Keratinocyte (primary cell): ENCODE measurements around the gene SMPD3. TPM values are rescaled to one million over a fixed set of nuclear protein-coding genes. Genes with fewer than 3 reads are reported as not detected.

Source experiments
- DNase-seq: peaks from one replicate; pipeline ENCODE4 v3.0.0-alpha.2; 2011; ENCODE audit warnings: low read depth, missing footprints, low spot score
- FAIRE-seq: peaks from 2 replicates; lab custom pipeline; 2011; peaks lifted over from hg19 to GRCh38; lab: Jason Lieb, UNC
- H2AFZ ChIP-seq: 2 replicates; pipeline ENCODE4 v1.6.0; 2012; ENCODE audit warnings: low read length, control low read depth, inconsistent platforms; ENCODE audit not compliant: control insufficient read depth
- H3K27ac ChIP-seq: 2 replicates; pipeline ENCODE4 v1.5.1; 2011; ENCODE audit warnings: low read length; ENCODE audit not compliant: control insufficient read depth, insufficient read depth
- H3K27me3 ChIP-seq: 3 replicates; pipeline ENCODE4 v1.6.0; 2011; ENCODE audit warnings: low read length; ENCODE audit not compliant: control insufficient read depth, insufficient read depth; ENCODE audit errors: extremely low read depth
- H3K36me3 ChIP-seq, 2 experiments: 2 replicates in 1 of 2; 3 replicates in 1 of 2; pipeline ENCODE4 v1.5.1; 2011; ENCODE audit warnings: low read length in 2 of 2, mild to moderate bottlenecking in 1 of 2; ENCODE audit not compliant: control insufficient read depth in 2 of 2, insufficient read depth in 2 of 2; ENCODE audit errors: extremely low read depth in 1 of 2
- H3K4me1 ChIP-seq: 3 replicates; pipeline ENCODE4 v1.5.1; 2011; ENCODE audit warnings: low read length; ENCODE audit not compliant: control insufficient read depth, insufficient read depth; ENCODE audit errors: extremely low read depth
- H3K4me2 ChIP-seq: 3 replicates; pipeline ENCODE4 v1.6.0; 2011; ENCODE audit warnings: low read depth, low read length; ENCODE audit not compliant: control insufficient read depth, insufficient read depth; ENCODE audit errors: extremely low read depth
- H3K4me3 ChIP-seq, 3 experiments: fragments of 200-600 bp in 1 of 3; sonication (generic) in 1 of 3; 2 replicates in 2 of 3; 3 replicates in 1 of 3; pipeline ENCODE4 v1.5.1; 2011 to 2016; ENCODE audit warnings: low read length in 3 of 3, mild to moderate bottlenecking in 3 of 3, control low read depth in 2 of 3, inconsistent platforms in 1 of 3, low read depth in 1 of 3, mixed read lengths in 1 of 3, mixed run types in 1 of 3, moderate library complexity in 1 of 3; ENCODE audit not compliant: control insufficient read depth in 2 of 3, insufficient read depth in 2 of 3; ENCODE audit errors: extremely low read depth in 1 of 3
- H3K79me2 ChIP-seq: 2 replicates; pipeline ENCODE4 v1.6.0; 2012; ENCODE audit warnings: low read length; ENCODE audit not compliant: control insufficient read depth, insufficient read depth
- H3K9ac ChIP-seq: 3 replicates; pipeline ENCODE4 v1.6.0; 2011; ENCODE audit warnings: low read length; ENCODE audit not compliant: control insufficient read depth, insufficient read depth; ENCODE audit errors: extremely low read depth
- H3K9me1 ChIP-seq: 3 replicates; pipeline ENCODE4 v1.6.0; 2011; ENCODE audit warnings: low read length; ENCODE audit not compliant: control insufficient read depth, insufficient read depth; ENCODE audit errors: extremely low read depth
- H3K9me3 ChIP-seq: 2 replicates; pipeline ENCODE4 v1.5.1; 2012; ENCODE audit warnings: low read depth, low read length; ENCODE audit not compliant: control insufficient read depth
- H4K20me1 ChIP-seq: 3 replicates; pipeline ENCODE4 v1.6.0; 2011; ENCODE audit warnings: low read length; ENCODE audit not compliant: control insufficient read depth, insufficient read depth; ENCODE audit errors: extremely low read depth
- CTCF ChIP-seq, 3 experiments: IDR thresholded peaks in 1 of 3; conservative IDR thresholded peaks in 1 of 3; optimal IDR thresholded peaks in 1 of 3; 2 replicates in 2 of 3; 3 replicates in 1 of 3; pipeline versions ENCODE3 to v1.5.1; 2011; ENCODE audit warnings: low read length in 3 of 3, mild to moderate bottlenecking in 3 of 3, moderate library complexity in 2 of 3, control low read depth in 1 of 3, inconsistent platforms in 1 of 3; ENCODE audit not compliant: insufficient read depth in 2 of 3; ENCODE audit errors: extremely low read depth in 1 of 3
- EZH2 ChIP-seq: IDR thresholded peaks from one replicate; pipeline ENCODE4 v1.6.1; 2012; ENCODE audit warnings: inconsistent platforms, mild to moderate bottlenecking, low read length, moderate library complexity
- dilution Hi-C: fragments of 300-500 bp; cut with MboI; formaldehyde crosslinking; loops from one replicate; pipeline ENCODE4 v1.7.0; 2020; ENCODE audit warnings: low sequenced_read_pairs; ENCODE audit not compliant: extremely low pct_ligation_motif_present
- polyA plus RNA-seq, 5 experiments: library from polyadenylated mRNA; depleted of rRNA in 3 of 5; stranded (reverse) in 3 of 5; stranded (forward) in 1 of 5; unstranded in 1 of 5; fragments of >200 nt; gene quantifications; 1 replicate in 1 of 5; 2 replicates in 3 of 5; 3 replicates in 1 of 5; pipeline versions ENCODE4 v1.2.1 to v1.2.3, GENCODE V29; 2011 to 2012; ENCODE audit warnings: missing spikeins in 2 of 5, low read depth in 1 of 5, low replicate concordance in 1 of 5

Gene SMPD3
- polyA plus RNA-seq, 1 donor (not counting 4 experiments of a cell fraction or from before 2014, with no cell fraction given) = 0.34 TPM

- FAIRE-seq (no peak), DNase-seq (no peak)
- Histone ChIP-seq H3K27me3 (no peaks in the 10 kb centered on the region), H3K4me3 (no peak overlapping the region), H4K20me1 (no peaks in the 10 kb centered on the region), H3K9me1 (no peaks in the 10 kb centered on the region), H2AFZ (no peak overlapping the region), H3K4me1 (peaks cover 4% of the 10 kb centered on the region), H3K36me3 (peaks cover 14 to 31% of the 10 kb centered on the region in 2 experiments), H3K79me2 (no peaks in the 10 kb centered on the region), H3K9ac (no peak overlapping the region), H3K27ac (no peak overlapping the region), H3K4me2 (no peak overlapping the region), H3K9me3 (no peaks in the 10 kb centered on the region)
- TF ChIP-seq CTCF (optimal IDR thresholded peaks at IDR 0.05 in 1 of 3, IDR thresholded peaks at IDR 0.05 in 1 of 3, conservative IDR thresholded peaks at IDR 0.05 in 1 of 3; ENCODE audit: extremely low read depth in 1 of 3, insufficient read depth in 2 of 3, low read length in 3 of 3) = no peak
- dilution Hi-C loops = no loop called here
These were observed 109.1 kb downstream of the SMPD3 start for GRCh38 chr16:68339214-68339613.

DNA sequence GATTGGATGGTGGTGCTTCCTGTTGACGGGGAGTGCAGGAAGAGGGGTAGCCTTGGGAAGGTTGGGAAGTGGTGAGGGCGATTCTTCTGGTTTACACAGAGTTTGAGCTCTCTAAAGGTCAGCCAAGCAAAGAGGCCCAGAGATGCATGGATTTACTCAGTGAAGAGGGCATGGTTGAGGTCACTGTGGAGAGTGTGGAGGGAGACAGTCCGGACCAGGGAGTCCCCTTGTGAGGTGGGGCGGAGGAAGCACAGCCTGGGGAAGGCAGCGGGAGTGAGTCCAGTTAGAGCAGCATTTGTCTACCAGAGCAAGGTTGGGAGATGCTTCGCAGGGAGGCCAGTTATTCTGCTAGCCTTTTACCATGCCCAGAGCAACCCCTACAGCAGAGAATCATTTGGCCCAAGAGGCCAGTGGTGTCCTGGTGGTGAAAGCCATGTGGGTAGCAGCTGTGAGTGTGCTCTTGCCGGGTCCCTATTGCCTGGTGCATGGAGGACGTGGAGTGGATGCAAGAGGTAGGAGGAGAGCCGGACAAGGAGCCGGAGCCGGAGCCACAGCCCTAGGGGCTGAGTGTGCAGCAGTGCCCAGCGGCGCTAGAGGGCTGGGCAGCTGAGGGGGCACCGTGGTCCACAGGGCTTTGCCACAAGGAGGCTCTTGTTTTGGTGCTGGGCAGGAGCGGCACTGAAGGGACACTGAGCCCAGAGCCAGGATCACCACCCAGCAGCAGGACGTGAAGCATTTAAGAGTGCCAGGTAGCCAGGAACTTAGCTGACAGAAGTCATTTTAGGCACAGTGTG lies 109.8 kb downstream of the SMPD3 start:
- H3K4me2 ChIP-seq = no peak overlapping the region
- dilution Hi-C loops = no loop called here
- DNase-seq = no peak
- no peaks in the 10 kb centered on the region for H4K20me1 ChIP-seq
- peaks cover 9% of the 10 kb centered on the region for H3K4me1 ChIP-seq
- no peaks in the 10 kb centered on the region for H3K9me1 ChIP-seq
- no peaks in the 10 kb centered on the region for H3K9me3 ChIP-seq
- H3K79me2 ChIP-seq = no peaks in the 10 kb centered on the region
- peaks cover 14 to 25% of the 10 kb centered on the region in 2 experiments for H3K36me3 ChIP-seq
- no peak overlapping the region for H3K4me3 ChIP-seq
- no peaks in the 10 kb centered on the region for H3K27me3 ChIP-seq
- FAIRE-seq = no peak
- TF ChIP-seq EZH2 (no peak), CTCF (optimal IDR thresholded peaks at IDR 0.05 in 1 of 3, IDR thresholded peaks at IDR 0.05 in 1 of 3, conservative IDR thresholded peaks at IDR 0.05 in 1 of 3; ENCODE audit: extremely low read depth in 1 of 3, insufficient read depth in 2 of 3, low read length in 3 of 3) (no peak)
- no peak overlapping the region for H3K27ac ChIP-seq
- no peak overlapping the region for H2AFZ ChIP-seq
- H3K9ac ChIP-seq = no peak overlapping the region
